GM23338 (cell line): ENCODE measurements around the gene PPM1L. TPM values are rescaled to one million over a fixed set of nuclear protein-coding genes. Genes with fewer than 3 reads are reported as not detected.

Experiments
- ATAC-seq: fragments of 200-7000 bp; cut with Tn5 transposase; 3 replicates; pipeline ENCODE4 v1.9.1; 2020
- DNase-seq: peaks from one replicate; pipeline ENCODE4 v3.0.0-alpha.2; 2015; ENCODE audit warnings: low spot score
- H2AFZ ChIP-seq: fragments of 200-600 bp; sonication (generic); 2 replicates; pipeline ENCODE4 v1.8.0; 2016; ENCODE audit warnings: antibody characterized with exemption, mild to moderate bottlenecking, moderate library complexity
- H3F3A ChIP-seq: fragments of 200-600 bp; sonication (generic); replicated peaks from 2 replicates; pipeline ENCODE4 v1.8.0; 2017; ENCODE audit warnings: antibody characterized with exemption, mixed run types, low read depth
- H3K27ac ChIP-seq: fragments of 200-600 bp; sonication (generic); 2 replicates; pipeline ENCODE4 v1.6.1; 2016; ENCODE audit warnings: low read depth
- H3K27me3 ChIP-seq: fragments of 200-600 bp; sonication (generic); 2 replicates; pipeline ENCODE4 v1.8.0; 2016; ENCODE audit warnings: mild to moderate bottlenecking, mixed run types, moderate library complexity; ENCODE audit not compliant: insufficient read depth
- H3K36me3 ChIP-seq: fragments of 200-600 bp; sonication (generic); 2 replicates; pipeline ENCODE4 v1.8.0; 2016; ENCODE audit warnings: mild to moderate bottlenecking; ENCODE audit not compliant: insufficient read depth
- H3K4me1 ChIP-seq: fragments of 200-600 bp; sonication (generic); 2 replicates; pipeline ENCODE4 v1.8.0; 2016; ENCODE audit warnings: mild to moderate bottlenecking, moderate library complexity; ENCODE audit not compliant: insufficient read depth
- H3K4me2 ChIP-seq: fragments of 200-600 bp; sonication (generic); 2 replicates; pipeline ENCODE4 v1.7.1; 2017; ENCODE audit warnings: mixed run types
- H3K4me3 ChIP-seq: fragments of 200-600 bp; sonication (generic); 2 replicates; pipeline ENCODE4 v1.6.1; 2016; ENCODE audit warnings: mixed run types
- H3K79me2 ChIP-seq: fragments of 200-600 bp; sonication (generic); replicated peaks from 2 replicates; pipeline ENCODE4 v1.8.0; 2017; ENCODE audit warnings: mild to moderate bottlenecking; ENCODE audit not compliant: insufficient read depth
- H3K9me2 ChIP-seq: fragments of 200-600 bp; sonication (generic); 2 replicates; pipeline ENCODE4 v1.8.0; 2017; ENCODE audit not compliant: insufficient read depth
- H4K20me1 ChIP-seq: fragments of 200-600 bp; sonication (generic); replicated peaks from 2 replicates; pipeline ENCODE4 v1.8.0; 2017; ENCODE audit warnings: mild to moderate bottlenecking; ENCODE audit not compliant: insufficient read depth
- H3K27ac Mint-ChIP-seq: 2 replicates; pipeline ENCODE4 v1.8.0; 2020; ENCODE audit warnings: inconsistent platforms, mild to moderate bottlenecking, moderate library complexity, mixed read lengths
- H3K27me3 Mint-ChIP-seq: 3 replicates; pipeline ENCODE4 v1.8.0; 2022; ENCODE audit warnings: low read depth, mild to moderate bottlenecking, moderate library complexity, mixed read lengths, inconsistent platforms; ENCODE audit not compliant: insufficient read depth, poor library complexity
- H3K36me3 Mint-ChIP-seq: 3 replicates; pipeline ENCODE4 v1.8.0; 2021; ENCODE audit warnings: low read depth, mild to moderate bottlenecking, inconsistent platforms, moderate library complexity, mixed read lengths
- H3K4me1 Mint-ChIP-seq: 3 replicates; pipeline ENCODE4 v1.8.0; 2020; ENCODE audit warnings: mild to moderate bottlenecking, inconsistent platforms, mixed read lengths
- H3K4me3 Mint-ChIP-seq: 3 replicates; pipeline ENCODE4 v1.8.0; 2021; ENCODE audit warnings: moderate library complexity, mild to moderate bottlenecking, inconsistent platforms, mixed read lengths
- H3K9me3 Mint-ChIP-seq: 3 replicates; pipeline ENCODE4 v1.8.0; 2020; ENCODE audit warnings: moderate library complexity, mild to moderate bottlenecking, inconsistent platforms, mixed read lengths
- CREB1 ChIP-seq: fragments of 250-450 bp; sonication (Bioruptor Pico); IDR thresholded peaks from 2 replicates; pipeline ENCODE4 v1.5.0; 2020; ENCODE audit warnings: low read depth, mild to moderate bottlenecking, moderate library complexity
- EZH2 ChIP-seq: fragments of 200-600 bp; sonication (generic); IDR thresholded peaks from one replicate; pipeline ENCODE4 v1.8.0; 2017; ENCODE audit warnings: antibody characterized with exemption, mild to moderate bottlenecking, low read depth; ENCODE audit not compliant: unreplicated experiment
- EZH2phosphoT487 ChIP-seq: fragments of 200-600 bp; sonication (generic); IDR thresholded peaks from one replicate; pipeline ENCODE4 v1.8.1; 2018; ENCODE audit warnings: antibody characterized with exemption; ENCODE audit not compliant: unreplicated experiment
- JUNB ChIP-seq: IDR thresholded peaks from one replicate; pipeline ENCODE4 v1.6.1; 2016; ENCODE audit warnings: antibody characterized with exemption; ENCODE audit not compliant: unreplicated experiment
- NANOG ChIP-seq: IDR thresholded peaks from 2 replicates; pipeline ENCODE4 v1.6.1; 2016; ENCODE audit warnings: antibody characterized with exemption, borderline replicate concordance
- POLR2AphosphoS5 ChIP-seq: IDR thresholded peaks from 2 replicates; pipeline ENCODE4 v1.6.1; 2016; ENCODE audit warnings: antibody characterized with exemption, low read depth
- STAT1 ChIP-seq: IDR thresholded peaks from one replicate; pipeline ENCODE4 v1.6.1; 2016; ENCODE audit warnings: antibody characterized with exemption; ENCODE audit not compliant: unreplicated experiment
- ZNF114 ChIP-seq: fragments of 250-450 bp; sonication (Bioruptor Pico); IDR thresholded peaks from 2 replicates; pipeline ENCODE4 v1.5.0; 2020; ENCODE audit warnings: mild to moderate bottlenecking, moderate library complexity
- ZNF331 ChIP-seq: fragments of 250-450 bp; sonication (Bioruptor Pico); IDR thresholded peaks from 2 replicates; pipeline ENCODE4 v1.5.0; 2020; ENCODE audit warnings: low read depth, mild to moderate bottlenecking, moderate library complexity
- polyA plus RNA-seq: library from polyadenylated mRNA; unstranded; fragments of >200 nt; fragmentation: Nextera tagmentation; extraction: Ambion mirVana; gene quantifications from 2 replicates; pipeline ENCODE4 v1.2.1, GENCODE V29; 2016
- total RNA-seq: library from RNA; depleted of rRNA; stranded (reverse); fragments of >200 nt; shearing (Covaris generic); gene quantifications from 2 replicates; pipeline ENCODE4 v1.2.3, GENCODE V29; 2014
- TF ChIP-seq, protein P1 (sequence below): IDR thresholded peaks from 2 replicates; pipeline ENCODE4 v1.6.1; 2016; ENCODE audit warnings: antibody characterized with exemption
- TF ChIP-seq, protein P2 (sequence below), 2 experiments: fragments of 200-600 bp in 1 of 2; sonication (generic) in 1 of 2; conservative IDR thresholded peaks; 2 replicates each; pipeline versions ENCODE4 v1.5.1 to v1.6.1; 2016 to 2017; ENCODE audit warnings: antibody characterized with exemption in 2 of 2, low read depth in 2 of 2, mild to moderate bottlenecking in 2 of 2, moderate library complexity in 1 of 2
- TF ChIP-seq, protein P3 (sequence below): IDR thresholded peaks from one replicate; pipeline ENCODE4 v1.6.1; 2018; ENCODE audit warnings: antibody characterized with exemption; ENCODE audit not compliant: unreplicated experiment
- TF ChIP-seq, protein P4 (sequence below): fragments of 250-450 bp; sonication (Bioruptor Pico); IDR thresholded peaks from 2 replicates; pipeline ENCODE4 v1.5.0; 2020; ENCODE audit warnings: mild to moderate bottlenecking, moderate library complexity

The PPM1L gene
- total and polyA plus RNA-seq, 2 experiments from 2014 or later: 3.9 to 26.4 TPM

DNA sequence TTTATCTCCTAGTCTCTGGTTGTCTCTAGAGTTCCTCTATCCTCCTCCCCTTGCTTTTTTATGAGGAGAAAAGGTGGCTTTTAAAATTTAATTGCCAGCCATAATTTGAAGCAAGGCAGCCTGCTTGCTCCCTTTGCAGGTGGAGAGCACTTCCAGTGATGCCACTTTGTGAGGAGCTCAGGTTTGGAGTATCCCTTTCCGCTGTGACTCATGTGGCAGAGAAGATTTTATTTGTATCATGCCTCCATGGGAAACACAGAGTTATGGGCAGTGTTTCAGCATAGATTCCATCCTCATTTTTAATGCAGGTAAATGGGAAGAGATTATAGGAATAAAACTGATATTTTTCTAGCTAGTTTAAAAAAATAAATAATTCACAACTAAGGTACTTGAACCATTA is 7.0 kb downstream of the PPM1L start:
- no peak for ATAC-seq
- Histone ChIP-seq H3K27ac (no peak overlapping the region), H3K9me2 (no peaks in the 10 kb centered on the region), H4K20me1 (peaks cover 8% of the 10 kb centered on the region; the same call in 1 of the 2 replicates), H3K4me2 (no peak overlapping the region), H3K27me3 (peaks cover 6% of the 10 kb centered on the region), H2AFZ (no peak overlapping the region), H3K4me1 (peaks cover 12% of the 10 kb centered on the region; the same call in 1 of the 2 replicates), H3K4me3 (no peak overlapping the region), H3K36me3 (no peaks in the 10 kb centered on the region), H3F3A (no peaks in the 10 kb centered on the region), H3K79me2 (peaks cover 76% of the 10 kb centered on the region)
- TF ChIP-seq POLR2AphosphoS5 (no peak), EZH2 (no peak), CREB1 (no peak), ZNF114 (CRISPR knock-in tag) (no peak), NANOG (no peak), EZH2phosphoT487 (no peak), ZNF331 (CRISPR knock-in tag) (no peak), STAT1 (no peak), JUNB (no peak)
- TF ChIP-seq, protein P1, sequence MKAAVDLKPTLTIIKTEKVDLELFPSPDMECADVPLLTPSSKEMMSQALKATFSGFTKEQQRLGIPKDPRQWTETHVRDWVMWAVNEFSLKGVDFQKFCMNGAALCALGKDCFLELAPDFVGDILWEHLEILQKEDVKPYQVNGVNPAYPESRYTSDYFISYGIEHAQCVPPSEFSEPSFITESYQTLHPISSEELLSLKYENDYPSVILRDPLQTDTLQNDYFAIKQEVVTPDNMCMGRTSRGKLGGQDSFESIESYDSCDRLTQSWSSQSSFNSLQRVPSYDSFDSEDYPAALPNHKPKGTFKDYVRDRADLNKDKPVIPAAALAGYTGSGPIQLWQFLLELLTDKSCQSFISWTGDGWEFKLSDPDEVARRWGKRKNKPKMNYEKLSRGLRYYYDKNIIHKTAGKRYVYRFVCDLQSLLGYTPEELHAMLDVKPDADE: no peak
- TF ChIP-seq, protein P2, sequence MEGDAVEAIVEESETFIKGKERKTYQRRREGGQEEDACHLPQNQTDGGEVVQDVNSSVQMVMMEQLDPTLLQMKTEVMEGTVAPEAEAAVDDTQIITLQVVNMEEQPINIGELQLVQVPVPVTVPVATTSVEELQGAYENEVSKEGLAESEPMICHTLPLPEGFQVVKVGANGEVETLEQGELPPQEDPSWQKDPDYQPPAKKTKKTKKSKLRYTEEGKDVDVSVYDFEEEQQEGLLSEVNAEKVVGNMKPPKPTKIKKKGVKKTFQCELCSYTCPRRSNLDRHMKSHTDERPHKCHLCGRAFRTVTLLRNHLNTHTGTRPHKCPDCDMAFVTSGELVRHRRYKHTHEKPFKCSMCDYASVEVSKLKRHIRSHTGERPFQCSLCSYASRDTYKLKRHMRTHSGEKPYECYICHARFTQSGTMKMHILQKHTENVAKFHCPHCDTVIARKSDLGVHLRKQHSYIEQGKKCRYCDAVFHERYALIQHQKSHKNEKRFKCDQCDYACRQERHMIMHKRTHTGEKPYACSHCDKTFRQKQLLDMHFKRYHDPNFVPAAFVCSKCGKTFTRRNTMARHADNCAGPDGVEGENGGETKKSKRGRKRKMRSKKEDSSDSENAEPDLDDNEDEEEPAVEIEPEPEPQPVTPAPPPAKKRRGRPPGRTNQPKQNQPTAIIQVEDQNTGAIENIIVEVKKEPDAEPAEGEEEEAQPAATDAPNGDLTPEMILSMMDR (conservative IDR thresholded peaks at IDR 0.05; ENCODE audit: low read depth in 2 of 2): no peak
- TF ChIP-seq, protein P3, sequence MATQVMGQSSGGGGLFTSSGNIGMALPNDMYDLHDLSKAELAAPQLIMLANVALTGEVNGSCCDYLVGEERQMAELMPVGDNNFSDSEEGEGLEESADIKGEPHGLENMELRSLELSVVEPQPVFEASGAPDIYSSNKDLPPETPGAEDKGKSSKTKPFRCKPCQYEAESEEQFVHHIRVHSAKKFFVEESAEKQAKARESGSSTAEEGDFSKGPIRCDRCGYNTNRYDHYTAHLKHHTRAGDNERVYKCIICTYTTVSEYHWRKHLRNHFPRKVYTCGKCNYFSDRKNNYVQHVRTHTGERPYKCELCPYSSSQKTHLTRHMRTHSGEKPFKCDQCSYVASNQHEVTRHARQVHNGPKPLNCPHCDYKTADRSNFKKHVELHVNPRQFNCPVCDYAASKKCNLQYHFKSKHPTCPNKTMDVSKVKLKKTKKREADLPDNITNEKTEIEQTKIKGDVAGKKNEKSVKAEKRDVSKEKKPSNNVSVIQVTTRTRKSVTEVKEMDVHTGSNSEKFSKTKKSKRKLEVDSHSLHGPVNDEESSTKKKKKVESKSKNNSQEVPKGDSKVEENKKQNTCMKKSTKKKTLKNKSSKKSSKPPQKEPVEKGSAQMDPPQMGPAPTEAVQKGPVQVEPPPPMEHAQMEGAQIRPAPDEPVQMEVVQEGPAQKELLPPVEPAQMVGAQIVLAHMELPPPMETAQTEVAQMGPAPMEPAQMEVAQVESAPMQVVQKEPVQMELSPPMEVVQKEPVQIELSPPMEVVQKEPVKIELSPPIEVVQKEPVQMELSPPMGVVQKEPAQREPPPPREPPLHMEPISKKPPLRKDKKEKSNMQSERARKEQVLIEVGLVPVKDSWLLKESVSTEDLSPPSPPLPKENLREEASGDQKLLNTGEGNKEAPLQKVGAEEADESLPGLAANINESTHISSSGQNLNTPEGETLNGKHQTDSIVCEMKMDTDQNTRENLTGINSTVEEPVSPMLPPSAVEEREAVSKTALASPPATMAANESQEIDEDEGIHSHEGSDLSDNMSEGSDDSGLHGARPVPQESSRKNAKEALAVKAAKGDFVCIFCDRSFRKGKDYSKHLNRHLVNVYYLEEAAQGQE: no peak
- TF ChIP-seq, protein P4, sequence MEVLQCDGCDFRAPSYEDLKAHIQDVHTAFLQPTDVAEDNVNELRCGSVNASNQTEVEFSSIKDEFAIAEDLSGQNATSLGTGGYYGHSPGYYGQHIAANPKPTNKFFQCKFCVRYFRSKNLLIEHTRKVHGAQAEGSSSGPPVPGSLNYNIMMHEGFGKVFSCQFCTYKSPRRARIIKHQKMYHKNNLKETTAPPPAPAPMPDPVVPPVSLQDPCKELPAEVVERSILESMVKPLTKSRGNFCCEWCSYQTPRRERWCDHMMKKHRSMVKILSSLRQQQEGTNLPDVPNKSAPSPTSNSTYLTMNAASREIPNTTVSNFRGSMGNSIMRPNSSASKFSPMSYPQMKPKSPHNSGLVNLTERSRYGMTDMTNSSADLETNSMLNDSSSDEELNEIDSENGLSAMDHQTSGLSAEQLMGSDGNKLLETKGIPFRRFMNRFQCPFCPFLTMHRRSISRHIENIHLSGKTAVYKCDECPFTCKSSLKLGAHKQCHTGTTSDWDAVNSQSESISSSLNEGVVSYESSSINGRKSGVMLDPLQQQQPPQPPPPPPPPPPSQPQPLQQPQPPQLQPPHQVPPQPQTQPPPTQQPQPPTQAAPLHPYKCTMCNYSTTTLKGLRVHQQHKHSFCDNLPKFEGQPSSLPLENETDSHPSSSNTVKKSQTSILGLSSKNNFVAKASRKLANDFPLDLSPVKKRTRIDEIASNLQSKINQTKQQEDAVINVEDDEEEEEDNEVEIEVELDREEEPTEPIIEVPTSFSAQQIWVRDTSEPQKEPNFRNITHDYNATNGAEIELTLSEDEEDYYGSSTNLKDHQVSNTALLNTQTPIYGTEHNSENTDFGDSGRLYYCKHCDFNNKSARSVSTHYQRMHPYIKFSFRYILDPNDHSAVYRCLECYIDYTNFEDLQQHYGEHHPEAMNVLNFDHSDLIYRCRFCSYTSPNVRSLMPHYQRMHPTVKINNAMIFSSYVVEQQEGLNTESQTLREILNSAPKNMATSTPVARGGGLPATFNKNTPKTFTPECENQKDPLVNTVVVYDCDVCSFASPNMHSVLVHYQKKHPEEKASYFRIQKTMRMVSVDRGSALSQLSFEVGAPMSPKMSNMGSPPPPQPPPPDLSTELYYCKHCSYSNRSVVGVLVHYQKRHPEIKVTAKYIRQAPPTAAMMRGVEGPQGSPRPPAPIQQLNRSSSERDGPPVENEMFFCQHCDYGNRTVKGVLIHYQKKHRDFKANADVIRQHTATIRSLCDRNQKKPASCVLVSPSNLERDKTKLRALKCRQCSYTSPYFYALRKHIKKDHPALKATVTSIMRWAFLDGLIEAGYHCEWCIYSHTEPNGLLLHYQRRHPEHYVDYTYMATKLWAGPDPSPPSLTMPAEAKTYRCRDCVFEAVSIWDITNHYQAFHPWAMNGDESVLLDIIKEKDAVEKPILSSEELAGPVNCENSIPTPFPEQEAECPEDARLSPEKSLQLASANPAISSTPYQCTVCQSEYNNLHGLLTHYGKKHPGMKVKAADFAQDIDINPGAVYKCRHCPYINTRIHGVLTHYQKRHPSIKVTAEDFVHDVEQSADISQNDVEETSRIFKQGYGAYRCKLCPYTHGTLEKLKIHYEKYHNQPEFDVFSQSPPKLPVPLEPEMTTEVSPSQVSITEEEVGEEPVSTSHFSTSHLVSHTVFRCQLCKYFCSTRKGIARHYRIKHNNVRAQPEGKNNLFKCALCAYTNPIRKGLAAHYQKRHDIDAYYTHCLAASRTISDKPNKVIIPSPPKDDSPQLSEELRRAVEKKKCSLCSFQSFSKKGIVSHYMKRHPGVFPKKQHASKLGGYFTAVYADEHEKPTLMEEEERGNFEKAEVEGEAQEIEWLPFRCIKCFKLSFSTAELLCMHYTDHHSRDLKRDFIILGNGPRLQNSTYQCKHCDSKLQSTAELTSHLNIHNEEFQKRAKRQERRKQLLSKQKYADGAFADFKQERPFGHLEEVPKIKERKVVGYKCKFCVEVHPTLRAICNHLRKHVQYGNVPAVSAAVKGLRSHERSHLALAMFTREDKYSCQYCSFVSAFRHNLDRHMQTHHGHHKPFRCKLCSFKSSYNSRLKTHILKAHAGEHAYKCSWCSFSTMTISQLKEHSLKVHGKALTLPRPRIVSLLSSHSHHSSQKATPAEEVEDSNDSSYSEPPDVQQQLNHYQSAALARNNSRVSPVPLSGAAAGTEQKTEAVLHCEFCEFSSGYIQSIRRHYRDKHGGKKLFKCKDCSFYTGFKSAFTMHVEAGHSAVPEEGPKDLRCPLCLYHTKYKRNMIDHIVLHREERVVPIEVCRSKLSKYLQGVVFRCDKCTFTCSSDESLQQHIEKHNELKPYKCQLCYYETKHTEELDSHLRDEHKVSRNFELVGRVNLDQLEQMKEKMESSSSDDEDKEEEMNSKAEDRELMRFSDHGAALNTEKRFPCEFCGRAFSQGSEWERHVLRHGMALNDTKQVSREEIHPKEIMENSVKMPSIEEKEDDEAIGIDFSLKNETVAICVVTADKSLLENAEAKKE (CRISPR knock-in tag): no peak
- Mint-ChIP-seq H3K36me3 (0 out of 3 replicates have a peak, but pooled peaks cover 2% of the 10 kb centered on the region), H3K4me1 (peaks cover 11% of the 10 kb centered on the region; the same call in 2 of the 3 replicates), H3K27me3 (peaks cover 2% of the 10 kb centered on the region), H3K27ac (no peak overlapping the region), H3K4me3 (no peak overlapping the region), H3K9me3 (no peaks in the 10 kb centered on the region)
- no peak for DNase-seq
